ENCODE measurements around the gene GOLT1A.

Gene GOLT1A

DNA sequence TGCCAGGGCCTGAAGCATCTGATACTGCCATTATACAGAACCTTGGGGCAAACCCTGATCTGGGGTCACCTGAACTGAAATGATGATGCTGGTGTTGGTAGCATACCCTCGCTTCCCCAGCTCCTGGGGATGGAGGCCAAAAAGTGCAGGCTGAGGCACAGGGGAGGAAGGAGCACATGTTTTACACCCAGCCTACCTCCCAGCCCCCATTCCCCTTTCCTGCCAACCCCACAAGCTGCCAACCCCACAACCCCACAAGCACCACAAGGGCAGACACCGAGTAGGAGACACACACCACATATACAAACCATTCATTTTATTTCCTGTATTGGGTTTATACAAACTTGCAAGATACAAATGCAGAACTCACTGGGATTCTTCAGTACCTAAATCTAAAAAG is 4.8 kb upstream of the GOLT1A start:
- TF ChIP-seq, protein P1, sequence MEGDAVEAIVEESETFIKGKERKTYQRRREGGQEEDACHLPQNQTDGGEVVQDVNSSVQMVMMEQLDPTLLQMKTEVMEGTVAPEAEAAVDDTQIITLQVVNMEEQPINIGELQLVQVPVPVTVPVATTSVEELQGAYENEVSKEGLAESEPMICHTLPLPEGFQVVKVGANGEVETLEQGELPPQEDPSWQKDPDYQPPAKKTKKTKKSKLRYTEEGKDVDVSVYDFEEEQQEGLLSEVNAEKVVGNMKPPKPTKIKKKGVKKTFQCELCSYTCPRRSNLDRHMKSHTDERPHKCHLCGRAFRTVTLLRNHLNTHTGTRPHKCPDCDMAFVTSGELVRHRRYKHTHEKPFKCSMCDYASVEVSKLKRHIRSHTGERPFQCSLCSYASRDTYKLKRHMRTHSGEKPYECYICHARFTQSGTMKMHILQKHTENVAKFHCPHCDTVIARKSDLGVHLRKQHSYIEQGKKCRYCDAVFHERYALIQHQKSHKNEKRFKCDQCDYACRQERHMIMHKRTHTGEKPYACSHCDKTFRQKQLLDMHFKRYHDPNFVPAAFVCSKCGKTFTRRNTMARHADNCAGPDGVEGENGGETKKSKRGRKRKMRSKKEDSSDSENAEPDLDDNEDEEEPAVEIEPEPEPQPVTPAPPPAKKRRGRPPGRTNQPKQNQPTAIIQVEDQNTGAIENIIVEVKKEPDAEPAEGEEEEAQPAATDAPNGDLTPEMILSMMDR (IDR thresholded peaks at IDR 0.05; ENCODE audit: insufficient read depth, low read depth, low read length, missing control alignments), result no peak
- DNase-seq (ENCODE audit: low read depth), result no peak
- no peak overlapping the region for H3K4me3 ChIP-seq (ENCODE audit: low read depth, low read length)

DNA sequence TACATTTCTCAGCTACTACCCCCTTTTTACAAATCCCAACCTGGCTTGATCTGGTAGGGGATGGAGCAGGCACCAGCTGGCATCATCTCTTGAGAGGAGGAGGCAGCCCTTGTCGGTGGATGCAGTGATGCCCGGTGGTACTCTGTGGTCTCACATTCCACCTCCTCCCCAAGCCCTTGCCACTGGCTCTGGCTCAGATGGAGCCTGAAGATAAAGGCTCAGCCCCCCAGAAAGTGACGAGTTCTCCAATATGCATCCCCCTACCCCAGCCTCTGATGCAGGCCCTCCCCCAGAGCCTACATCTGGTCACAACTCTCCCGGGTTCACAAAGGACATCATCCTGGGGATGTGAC is 3.8 kb upstream of the GOLT1A start:
- TF ChIP-seq, protein P1 (IDR thresholded peaks at IDR 0.05; ENCODE audit: insufficient read depth, low read depth, low read length, missing control alignments), result no peak
- no peak overlapping the region for H3K4me3 ChIP-seq (ENCODE audit: low read depth, low read length)

DNA sequence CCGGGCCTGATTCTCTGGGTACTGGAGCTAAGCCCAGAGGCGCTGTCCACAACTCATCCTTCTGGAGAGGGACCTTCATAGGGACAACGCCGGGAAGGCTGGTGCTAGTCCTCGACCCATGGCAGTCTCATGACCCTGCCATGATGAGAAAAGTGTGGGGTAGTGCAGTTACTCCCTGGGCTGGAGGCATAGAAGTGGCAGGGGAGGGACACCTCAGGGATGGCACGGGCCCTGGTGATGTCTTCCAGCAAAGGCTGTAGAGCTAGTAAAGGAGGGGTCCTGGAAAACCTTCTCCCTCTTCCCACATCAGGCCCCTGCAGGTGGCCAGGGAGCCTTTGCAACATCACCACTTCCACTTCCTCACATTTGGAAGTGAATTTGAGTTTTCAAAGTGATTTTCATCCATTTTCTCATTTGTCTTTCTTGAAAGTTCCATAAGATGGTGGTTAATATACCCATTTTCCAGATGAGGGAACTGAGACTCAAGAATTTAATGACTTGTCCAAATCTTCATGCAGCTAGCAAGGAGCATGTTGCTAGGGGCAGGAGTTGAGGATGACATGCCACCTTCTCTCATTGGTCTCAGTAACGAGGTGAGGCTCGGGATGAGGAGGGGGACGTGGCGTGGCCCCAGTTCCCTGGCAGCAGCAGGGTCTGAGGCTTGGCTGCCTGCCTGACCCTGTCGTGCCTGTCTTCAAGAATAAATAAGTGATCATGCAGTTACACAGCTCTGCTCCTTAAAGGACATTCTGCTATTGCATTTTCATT is 3.3 kb upstream of the GOLT1A start:
- TF ChIP-seq, protein P1 (IDR thresholded peaks at IDR 0.05; ENCODE audit: insufficient read depth, low read depth, low read length, missing control alignments), result no peak
- no peak overlapping the region for H3K4me3 ChIP-seq (ENCODE audit: low read depth, low read length)
- DNase-seq (ENCODE audit: low read depth), result no peak

More for the DNA sequence above, 3.8 kb upstream of the GOLT1A start:
- DNase-seq (ENCODE audit: low read depth), result no peak

DNA sequence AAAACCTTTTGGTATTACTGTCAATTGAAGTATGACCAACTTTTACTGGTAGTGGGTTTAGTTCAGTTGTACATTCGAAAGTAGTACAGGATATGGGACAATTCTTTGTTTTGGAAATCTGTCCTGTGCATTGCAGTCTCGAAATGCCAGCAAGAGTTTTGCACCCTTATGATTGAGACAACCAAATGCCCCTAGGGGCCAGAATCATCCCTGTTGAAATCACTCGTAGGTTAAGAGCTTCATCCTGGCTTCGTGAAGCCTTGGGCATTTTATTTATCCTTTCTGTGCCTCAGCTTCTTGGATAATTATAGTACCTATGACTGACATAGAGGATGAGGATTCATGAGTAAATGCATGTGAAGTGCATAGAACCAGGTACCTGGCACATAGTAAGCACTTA is 2.4 kb upstream of the GOLT1A start:
- TF ChIP-seq, protein P1 (IDR thresholded peaks at IDR 0.05; ENCODE audit: insufficient read depth, low read depth, low read length, missing control alignments), result no peak

DNA sequence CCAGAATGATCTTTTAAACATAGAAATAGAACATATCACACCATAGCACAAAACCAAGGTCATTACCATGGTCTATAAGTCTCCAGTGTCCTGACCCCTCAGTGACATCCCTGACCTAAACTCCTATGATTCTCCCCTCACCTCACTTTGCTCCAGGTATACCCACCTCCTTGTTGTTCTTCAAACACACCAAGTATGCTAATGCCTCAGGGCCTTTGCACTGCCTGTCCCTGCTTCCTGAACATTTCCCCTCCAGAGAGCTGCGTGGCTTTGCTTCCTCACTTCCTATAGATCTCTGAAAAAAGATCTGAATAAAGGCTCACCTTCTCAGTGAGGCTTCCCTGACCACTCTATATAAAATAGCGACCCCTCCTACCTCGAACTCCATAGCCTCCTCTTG is 1.1 kb downstream of the GOLT1A start:
- H3K4me3 ChIP-seq (ENCODE audit: low read depth, low read length), result no peak overlapping the region
- TF ChIP-seq, protein P1 (IDR thresholded peaks at IDR 0.05; ENCODE audit: insufficient read depth, low read depth, low read length, missing control alignments), result no peak
- DNase-seq (ENCODE audit: low read depth), result no peak

More for the DNA sequence above, 2.4 kb upstream of the GOLT1A start:
- DNase-seq (ENCODE audit: low read depth), result no peak
- no peak overlapping the region for H3K4me3 ChIP-seq (ENCODE audit: low read depth, low read length)

DNA sequence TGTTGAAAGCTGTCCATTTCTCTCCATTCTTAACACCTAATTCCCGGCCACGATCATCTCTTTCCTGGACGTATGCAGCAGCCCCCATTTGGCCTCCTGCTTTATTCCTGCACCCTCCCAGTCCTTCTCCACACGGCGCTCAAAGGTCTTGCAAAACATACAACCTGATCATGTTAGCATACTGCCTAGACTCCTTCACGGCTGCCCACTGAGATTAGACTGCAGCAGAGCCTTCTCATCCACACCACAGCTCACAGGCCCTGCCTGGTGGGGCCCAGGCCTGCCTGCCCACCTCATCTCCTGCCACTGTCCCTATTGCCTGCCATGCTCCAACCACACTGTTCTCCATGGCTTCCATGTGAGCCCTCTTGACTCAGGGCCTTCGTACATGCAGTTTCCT is 2.7 kb downstream of the GOLT1A start:
- TF ChIP-seq, protein P1 (IDR thresholded peaks at IDR 0.05; ENCODE audit: insufficient read depth, low read depth, low read length, missing control alignments), result no peak
- no peak overlapping the region for H3K4me3 ChIP-seq (ENCODE audit: low read depth, low read length)
- no peak for DNase-seq (ENCODE audit: low read depth)

DNA sequence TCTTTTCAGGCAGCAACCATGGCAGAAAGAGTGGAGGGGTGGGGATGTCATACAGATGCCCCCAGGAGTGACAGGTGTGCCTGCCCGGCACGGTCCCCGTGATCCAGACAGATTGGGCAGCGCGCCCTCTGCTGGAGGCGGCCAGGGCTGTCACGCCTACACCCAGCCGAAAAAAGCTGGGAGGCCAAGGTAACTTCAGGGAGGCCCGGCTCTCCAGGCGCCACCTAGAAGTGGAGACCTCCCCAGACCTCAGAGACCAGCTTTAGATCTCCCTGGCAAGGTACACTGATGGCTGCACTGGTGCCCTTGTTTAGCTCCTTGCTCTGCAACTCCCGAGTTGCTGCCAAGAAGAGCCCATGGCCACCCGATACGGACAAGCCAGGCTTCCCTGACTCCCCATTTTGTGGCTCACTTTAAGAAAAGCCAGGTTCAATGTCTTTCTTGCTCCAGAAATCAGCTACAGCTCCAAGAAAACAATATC is 6.6 kb downstream of the GOLT1A start:
- TF ChIP-seq, protein P1 (IDR thresholded peaks at IDR 0.05; ENCODE audit: insufficient read depth, low read depth, low read length, missing control alignments), result peak; percentile 92
- DNase-seq (ENCODE audit: low read depth), result peak; percentile 49
- H3K4me3 ChIP-seq (ENCODE audit: low read depth, low read length), result no peak overlapping the region

Measured in GM12865 (cell line).